Measurements from ENCODE around the gene STK33.

The STK33 gene

GRCh38 chr11:8593935-8594909 lies at the start of gene STK33:
Gene STK33 (minus strand): TSS chr11:8594228. CDS start chr11:8474905, 119,323 bp downstream.
- peak; percentile 46 to 57 for DNase-seq

GRCh38 chr11:8642196-8642841 lies 48.3 kb upstream of the STK33 start:
- no peak for DNase-seq

- DNase-seq = no peak
These were observed 47.3 kb upstream of the STK33 start for GRCh38 chr11:8641332-8641731.

GRCh38 chr11:8640267-8640906 lies 46.4 kb upstream of the STK33 start:
- no peak for DNase-seq

DNA sequence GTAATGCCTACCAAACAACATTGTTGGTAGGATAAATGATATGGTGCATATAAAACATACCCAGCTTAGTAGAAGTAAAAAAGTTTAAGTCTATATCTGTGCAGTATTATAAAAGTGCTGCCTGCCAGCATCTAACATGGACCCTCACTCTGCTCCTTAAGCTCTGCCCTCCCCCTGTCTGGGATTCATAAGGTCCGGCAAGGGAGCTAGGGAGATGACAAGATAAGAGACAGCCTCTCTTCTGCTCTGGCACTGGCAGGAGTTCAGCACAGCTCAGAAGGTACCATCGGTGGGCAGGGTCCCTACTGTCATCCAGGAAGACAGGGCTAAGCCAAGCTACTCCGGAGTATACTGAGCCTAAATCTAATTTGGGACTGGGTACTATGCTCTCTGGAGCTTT lies 45.6 kb upstream of the STK33 start:
- no peak for DNase-seq

- DNase-seq = no peak
These were observed 44.3 kb upstream of the STK33 start for GRCh38 chr11:8638300-8638699.

GRCh38 chr11:8636127-8636526 lies 42.1 kb upstream of the STK33 start:
- DNase-seq = no peak

DNA sequence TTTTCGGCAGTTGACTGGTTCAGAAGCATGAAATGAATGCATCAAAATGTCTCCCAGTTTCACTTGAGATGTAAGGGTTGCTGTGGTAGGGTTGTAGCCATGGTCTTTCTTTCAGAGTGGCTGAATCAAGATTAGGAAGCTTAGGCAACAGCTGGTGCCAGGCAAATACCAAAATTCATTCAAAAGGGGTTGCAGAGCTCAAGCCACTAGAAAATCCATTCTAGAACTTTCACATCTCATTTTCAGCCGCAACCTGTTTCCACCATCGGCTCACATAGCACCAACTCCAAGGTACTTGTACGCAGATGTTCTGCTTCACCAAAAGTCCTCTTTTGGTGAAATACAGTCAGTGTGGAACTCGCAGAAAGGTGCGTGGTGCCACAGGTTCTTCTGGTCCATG lies 40.5 kb upstream of the STK33 start:
- DNase-seq = no peak

DNA sequence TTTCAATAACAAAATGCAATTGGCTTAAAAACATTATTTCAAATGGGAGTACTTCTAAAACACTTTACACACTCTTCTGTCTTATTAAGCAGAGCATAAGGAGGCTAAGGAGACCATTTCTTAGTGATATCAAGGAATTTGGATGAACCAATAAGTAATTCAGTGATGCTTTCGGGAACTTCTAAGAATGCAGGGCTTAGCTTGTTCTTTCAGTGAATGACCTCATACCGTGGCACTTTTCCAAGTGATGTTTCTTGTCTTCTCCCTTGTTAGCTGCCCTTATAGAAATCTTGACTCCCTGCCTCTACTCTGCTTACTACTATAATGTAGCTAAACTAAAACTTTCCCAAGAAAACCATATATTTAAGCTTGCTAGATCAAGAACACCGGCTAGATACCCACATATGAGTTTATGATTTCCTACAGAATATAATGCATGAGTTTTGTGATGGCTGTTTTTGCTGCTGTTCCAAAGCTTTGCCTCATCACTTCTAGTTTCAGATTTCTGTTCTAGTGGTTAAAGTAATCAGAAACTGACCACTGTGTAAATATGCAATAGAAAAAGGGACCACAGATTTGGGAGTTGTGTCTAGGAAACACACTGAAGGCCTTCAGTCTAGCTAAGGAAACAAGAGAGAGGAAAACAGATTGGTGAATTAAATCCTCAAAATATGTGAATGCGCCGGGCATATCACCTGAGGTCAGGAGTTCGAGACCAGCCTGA lies 37.5 kb upstream of the STK33 start:
- DNase-seq = no peak

GRCh38 chr11:8624698-8625097 lies 30.7 kb upstream of the STK33 start:
- no peak for DNase-seq

- DNase-seq = no peak
These were observed 27.1 kb upstream of the STK33 start for GRCh38 chr11:8621147-8621546.

- DNase-seq = no peak
These were observed 23.0 kb upstream of the STK33 start for GRCh38 chr11:8617063-8617462.

GRCh38 chr11:8615291-8616032 lies 21.4 kb upstream of the STK33 start:
- no peak for DNase-seq

GRCh38 chr11:8614497-8614896 lies 20.5 kb upstream of the STK33 start:
- DNase-seq = no peak

DNA sequence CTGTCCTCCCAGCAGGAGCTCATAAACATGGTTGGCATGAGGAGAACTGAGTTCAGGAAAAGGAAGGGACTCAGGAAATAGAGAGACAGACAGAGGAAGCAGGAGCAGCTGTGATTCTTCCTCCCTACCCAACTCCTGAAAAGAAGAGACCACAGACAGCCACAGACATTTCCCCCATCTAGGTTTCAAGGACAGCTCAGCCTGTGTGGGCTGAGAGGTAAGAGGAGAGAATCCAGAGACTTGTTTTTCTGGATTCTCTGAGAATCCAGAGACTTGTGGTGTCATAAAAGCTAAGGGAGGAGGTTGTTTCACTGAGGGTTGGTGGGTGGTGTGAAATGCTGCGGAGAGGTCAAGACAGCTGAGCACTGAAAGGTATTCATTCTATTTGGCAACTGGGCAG lies 19.0 kb upstream of the STK33 start:
- DNase-seq = peak; percentile 30 to 44

GRCh38 chr11:8612522-8612921 lies 18.5 kb upstream of the STK33 start:
- no peak for DNase-seq

GRCh38 chr11:8610532-8611116 lies 16.6 kb upstream of the STK33 start:
- no peak for DNase-seq

DNA sequence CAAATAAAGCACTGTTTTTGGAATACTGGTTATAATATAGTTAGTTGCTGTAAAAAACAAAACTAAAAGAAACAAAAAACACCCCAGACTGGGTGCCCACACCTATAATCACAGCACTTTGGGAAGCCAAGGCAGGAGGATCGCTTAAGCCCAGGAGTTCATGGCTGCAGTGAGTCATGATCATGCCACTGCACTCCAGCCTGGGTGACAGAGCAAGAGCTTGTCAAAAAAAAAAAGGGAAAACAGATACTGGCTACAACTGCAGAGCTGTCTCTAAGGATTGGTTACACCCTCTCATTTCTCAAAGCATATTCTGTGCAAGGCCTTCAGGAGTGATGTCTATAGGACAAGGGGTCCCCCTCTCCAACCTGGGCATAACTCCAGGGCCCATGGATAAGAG lies 14.6 kb upstream of the STK33 start:
- DNase-seq = no peak

- DNase-seq = no peak
These were observed 12.0 kb upstream of the STK33 start for GRCh38 chr11:8605971-8606563.

DNA sequence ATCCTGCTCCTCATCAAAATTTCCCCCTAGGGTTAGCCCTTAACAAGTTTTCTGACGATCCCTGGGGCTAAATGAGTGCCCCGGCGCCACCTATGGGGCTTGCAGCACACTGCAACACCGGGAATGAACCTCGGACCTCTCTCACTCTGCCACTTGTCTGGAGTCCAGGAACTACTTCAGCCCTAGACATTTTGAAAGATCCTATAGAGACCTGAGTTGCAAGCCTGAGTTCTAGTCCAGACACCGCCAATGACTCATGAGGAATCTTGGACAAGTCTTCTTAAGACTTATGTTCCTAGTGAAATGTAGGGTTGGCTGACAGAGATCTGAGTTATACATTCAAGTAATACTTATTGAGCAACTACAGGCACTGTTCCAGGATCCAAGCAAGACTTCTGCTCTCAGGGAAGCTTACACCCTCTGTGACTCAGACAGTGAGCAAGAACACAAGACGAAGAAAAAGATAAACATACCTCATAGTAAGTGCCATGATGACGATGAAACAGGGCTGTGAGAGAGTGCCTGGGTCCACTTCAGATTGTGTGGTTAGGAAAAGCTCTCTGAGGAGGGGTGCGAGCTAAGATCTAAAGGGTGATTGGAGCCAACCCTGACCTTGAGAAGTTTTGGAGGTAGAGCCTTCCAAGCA lies 10.2 kb upstream of the STK33 start:
- DNase-seq = peak; percentile 59 to 60

DNA sequence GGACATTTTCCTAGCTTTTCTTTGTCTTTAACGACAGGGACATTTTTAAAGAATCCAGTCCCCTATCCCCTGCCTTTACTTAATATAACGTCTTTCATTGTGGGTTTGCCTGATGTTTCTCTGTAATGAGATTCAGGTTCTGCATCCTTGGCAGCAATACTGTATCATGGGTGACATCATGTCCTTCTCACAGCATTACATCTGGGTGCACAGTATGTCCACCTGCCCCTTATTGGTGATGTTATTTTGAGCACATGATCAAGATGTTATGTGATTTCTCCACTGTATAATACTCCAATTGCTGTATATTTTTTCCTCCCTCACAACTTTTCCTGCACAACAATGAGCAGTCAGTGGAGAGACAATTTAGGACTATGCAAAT lies 9.7 kb upstream of the STK33 start:
- DNase-seq = no peak
